IPS-11a (cell line): ENCODE measurements around the gene MSL2.
"Not testable (repeated sequence)": the region's sequence is repeated elsewhere in the genome, so short reads cannot be mapped to it uniquely, and the experiment has no call there.

Experiments used
- H3K4me3 ChIP-seq: one replicate; pipeline ENCODE4 v1.5.1; 2013; ENCODE audit warnings: low read depth, low read length, control low read depth

The MSL2 gene

GRCh38 chr3:136192831-136193230, 3.3 kb downstream of the MSL2 start:
- H3K4me3 ChIP-seq: no peak overlapping the region

- not testable (repeated sequence) for H3K4me3 ChIP-seq
These were observed 3.9 kb downstream of the MSL2 start for GRCh38 chr3:136192195-136192594.

- no peak overlapping the region for H3K4me3 ChIP-seq
These were observed 6.1 kb downstream of the MSL2 start for GRCh38 chr3:136189859-136190617.

GRCh38 chr3:136189043-136189442, 7.1 kb downstream of the MSL2 start:
- no peak overlapping the region for H3K4me3 ChIP-seq

- no peak overlapping the region for H3K4me3 ChIP-seq
These were observed 8.3 kb downstream of the MSL2 start for GRCh38 chr3:136187868-136188267.

GRCh38 chr3:136186846-136187245, 9.3 kb downstream of the MSL2 start:
- no peak overlapping the region for H3K4me3 ChIP-seq

- no peak overlapping the region for H3K4me3 ChIP-seq
These were observed 9.8 kb downstream of the MSL2 start for GRCh38 chr3:136186344-136186743.

GRCh38 chr3:136184703-136185102, 11.4 kb downstream of the MSL2 start:
- no peak overlapping the region for H3K4me3 ChIP-seq

- H3K4me3 ChIP-seq: no peak overlapping the region
These were observed 14.4 kb downstream of the MSL2 start for GRCh38 chr3:136181741-136182140.

GRCh38 chr3:136177876-136178275, 18.3 kb downstream of the MSL2 start:
- no peak overlapping the region for H3K4me3 ChIP-seq

GRCh38 chr3:136173939-136174490, 22.1 kb downstream of the MSL2 start:
- no peak overlapping the region for H3K4me3 ChIP-seq

- no peak overlapping the region for H3K4me3 ChIP-seq
These were observed 25.0 kb downstream of the MSL2 start for GRCh38 chr3:136171097-136171542.

GRCh38 chr3:136168236-136168635, 27.9 kb downstream of the MSL2 start:
- H3K4me3 ChIP-seq: not testable (repeated sequence)

- H3K4me3 ChIP-seq: no peak overlapping the region
These were observed 29.6 kb downstream of the MSL2 start for GRCh38 chr3:136166507-136166906.

- H3K4me3 ChIP-seq: not testable (repeated sequence)
These were observed 32.5 kb downstream of the MSL2 start for GRCh38 chr3:136163607-136164006.

GRCh38 chr3:136162322-136162721, 33.8 kb downstream of the MSL2 start:
- H3K4me3 ChIP-seq: no peak overlapping the region

- H3K4me3 ChIP-seq: no peak overlapping the region
These were observed 34.6 kb downstream of the MSL2 start for GRCh38 chr3:136161516-136161915.

GRCh38 chr3:136152963-136153362, 43.2 kb downstream of the MSL2 start:
- H3K4me3 ChIP-seq: no peak overlapping the region

- no peak overlapping the region for H3K4me3 ChIP-seq
These were observed 43.8 kb downstream of the MSL2 start for GRCh38 chr3:136152176-136152843.

GRCh38 chr3:136151219-136151618, 44.9 kb downstream of the MSL2 start:
- H3K4me3 ChIP-seq: no peak overlapping the region

- H3K4me3 ChIP-seq: no peak overlapping the region
These were observed 46.5 kb downstream of the MSL2 start for GRCh38 chr3:136149667-136150066.
